HG03457 (cell line): Measurements from ENCODE around the gene ZNF429.
"Not testable (repeated sequence)": the region's sequence is repeated elsewhere in the genome, so short reads cannot be mapped to it uniquely, and the experiment has no call there.

ENCODE experiments used
- ATAC-seq: cut with Tn5 transposase; IDR thresholded peaks from one replicate; pipeline ENCODE4 v1.9.1; 2021; ENCODE audit warnings: moderate number of reproducible peaks; ENCODE audit not compliant: unreplicated experiment

Gene ZNF429

GRCh38 chr19:21505459-21506451, at the start of gene ZNF429:
Gene ZNF429 (plus strand): TSS chr19:21505602. CDS start chr19:21505772, 170 bp downstream.
- ATAC-seq, result peak; percentile 99

GRCh38 chr19:21460686-21461085, 44.7 kb upstream of the ZNF429 start:
- no peak for ATAC-seq

GRCh38 chr19:21462540-21462939, 42.9 kb upstream of the ZNF429 start:
- no peak for ATAC-seq

- ATAC-seq, result no peak
Observed at GRCh38 chr19:21463449-21464105, 41.8 kb upstream of the ZNF429 start.

GRCh38 chr19:21466627-21467026, 38.8 kb upstream of the ZNF429 start:
- no peak for ATAC-seq

GRCh38 chr19:21468791-21469190, 36.6 kb upstream of the ZNF429 start:
- no peak for ATAC-seq

- ATAC-seq, result no peak
Observed at GRCh38 chr19:21472507-21472906, 32.9 kb upstream of the ZNF429 start.

GRCh38 chr19:21474671-21475181, 30.7 kb upstream of the ZNF429 start:
- ATAC-seq, result no peak

- not testable (repeated sequence) for ATAC-seq
Observed at GRCh38 chr19:21482361-21482760, 23.0 kb upstream of the ZNF429 start.

GRCh38 chr19:21482863-21483276, 22.5 kb upstream of the ZNF429 start:
- ATAC-seq, result no peak

- ATAC-seq, result no peak
Observed at GRCh38 chr19:21483589-21484170, 21.7 kb upstream of the ZNF429 start.

- ATAC-seq, result no peak
Observed at GRCh38 chr19:21484631-21485030, 20.8 kb upstream of the ZNF429 start.

- ATAC-seq, result no peak
Observed at GRCh38 chr19:21485926-21486325, 19.5 kb upstream of the ZNF429 start.

- no peak for ATAC-seq
Observed at GRCh38 chr19:21487969-21488368, 17.4 kb upstream of the ZNF429 start.

- no peak for ATAC-seq
Observed at GRCh38 chr19:21491146-21491545, 14.3 kb upstream of the ZNF429 start.

GRCh38 chr19:21492947-21493906, 12.2 kb upstream of the ZNF429 start:
- ATAC-seq, result no peak

GRCh38 chr19:21496876-21497275, 8.5 kb upstream of the ZNF429 start:
- ATAC-seq, result no peak

- ATAC-seq, result no peak
Observed at GRCh38 chr19:21498651-21499050, 6.8 kb upstream of the ZNF429 start.

- no peak for ATAC-seq
Observed at GRCh38 chr19:21508198-21508597, 2.8 kb downstream of the ZNF429 start.

- not testable (repeated sequence) for ATAC-seq
Observed at GRCh38 chr19:21511058-21511457, 5.7 kb downstream of the ZNF429 start.
